ENCODE measurements around the gene KCNH2.

Gene KCNH2

GRCh38 chr7:150976529-150977381, 1.4 kb downstream of the KCNH2 start:
- DNase-seq (ENCODE audit: insufficient read length, low spot score) (no peak), FAIRE-seq (no peak)

GRCh38 chr7:150975536-150976319, 2.4 kb downstream of the KCNH2 start:
- no peak for DNase-seq (ENCODE audit: insufficient read length, low spot score)
- FAIRE-seq, result no peak

GRCh38 chr7:150974468-150975391, 3.4 kb downstream of the KCNH2 start:
- DNase-seq (ENCODE audit: insufficient read length, low spot score), result peak; percentile 84
- FAIRE-seq, result peak; percentile 47

GRCh38 chr7:150973571-150974451, 4.3 kb downstream of the KCNH2 start:
- DNase-seq (ENCODE audit: insufficient read length, low spot score) (no peak), FAIRE-seq (no peak)

- no peak for DNase-seq (ENCODE audit: insufficient read length, low spot score)
- FAIRE-seq, result no peak
Measured at GRCh38 chr7:150972741-150973140, 5.4 kb downstream of the KCNH2 start.

- no peak for FAIRE-seq
- no peak for DNase-seq (ENCODE audit: insufficient read length, low spot score)
Measured at GRCh38 chr7:150972023-150972468, 6.1 kb downstream of the KCNH2 start.

- FAIRE-seq (no peak), DNase-seq (ENCODE audit: insufficient read length, low spot score) (no peak)
Measured at GRCh38 chr7:150971242-150972022, 6.7 kb downstream of the KCNH2 start.

GRCh38 chr7:150970424-150970823, 7.7 kb downstream of the KCNH2 start:
- DNase-seq (ENCODE audit: insufficient read length, low spot score) (no peak), FAIRE-seq (no peak)

- no peak for FAIRE-seq
- DNase-seq (ENCODE audit: insufficient read length, low spot score), result no peak
Measured at GRCh38 chr7:150969475-150969874, 8.6 kb downstream of the KCNH2 start.

GRCh38 chr7:150968734-150969372, 9.3 kb downstream of the KCNH2 start:
- no peak for DNase-seq (ENCODE audit: insufficient read length, low spot score)
- no peak for FAIRE-seq

- FAIRE-seq (no peak), DNase-seq (ENCODE audit: insufficient read length, low spot score) (no peak)
Measured at GRCh38 chr7:150968056-150968733, 9.9 kb downstream of the KCNH2 start.

GRCh38 chr7:150967349-150967748, 10.8 kb downstream of the KCNH2 start:
- DNase-seq (ENCODE audit: insufficient read length, low spot score) (no peak), FAIRE-seq (no peak)

GRCh38 chr7:150966002-150966401, 12.1 kb downstream of the KCNH2 start:
- no peak for DNase-seq (ENCODE audit: insufficient read length, low spot score)
- no peak for FAIRE-seq

GRCh38 chr7:150965273-150965830, 12.8 kb downstream of the KCNH2 start:
- DNase-seq (ENCODE audit: insufficient read length, low spot score) (no peak), FAIRE-seq (no peak)

- no peak for DNase-seq (ENCODE audit: insufficient read length, low spot score)
- FAIRE-seq, result no peak
Measured at GRCh38 chr7:150964593-150965111, 13.5 kb downstream of the KCNH2 start.

- no peak for FAIRE-seq
- no peak for DNase-seq (ENCODE audit: insufficient read length, low spot score)
Measured at GRCh38 chr7:150963707-150964559, 14.2 kb downstream of the KCNH2 start.

All from GM19239 (cell line).